ENCODE results near the gene MSI1. TPM values are rescaled to one million over a fixed set of nuclear protein-coding genes. Genes with fewer than 3 reads are reported as not detected.

Gene MSI1
- total and polyA plus RNA-seq, 2 of the 13 experiments (the other 11 are each of a cell fraction or from before 2014, with no cell fraction given), result 0.09 to 0.46 TPM

DNA sequence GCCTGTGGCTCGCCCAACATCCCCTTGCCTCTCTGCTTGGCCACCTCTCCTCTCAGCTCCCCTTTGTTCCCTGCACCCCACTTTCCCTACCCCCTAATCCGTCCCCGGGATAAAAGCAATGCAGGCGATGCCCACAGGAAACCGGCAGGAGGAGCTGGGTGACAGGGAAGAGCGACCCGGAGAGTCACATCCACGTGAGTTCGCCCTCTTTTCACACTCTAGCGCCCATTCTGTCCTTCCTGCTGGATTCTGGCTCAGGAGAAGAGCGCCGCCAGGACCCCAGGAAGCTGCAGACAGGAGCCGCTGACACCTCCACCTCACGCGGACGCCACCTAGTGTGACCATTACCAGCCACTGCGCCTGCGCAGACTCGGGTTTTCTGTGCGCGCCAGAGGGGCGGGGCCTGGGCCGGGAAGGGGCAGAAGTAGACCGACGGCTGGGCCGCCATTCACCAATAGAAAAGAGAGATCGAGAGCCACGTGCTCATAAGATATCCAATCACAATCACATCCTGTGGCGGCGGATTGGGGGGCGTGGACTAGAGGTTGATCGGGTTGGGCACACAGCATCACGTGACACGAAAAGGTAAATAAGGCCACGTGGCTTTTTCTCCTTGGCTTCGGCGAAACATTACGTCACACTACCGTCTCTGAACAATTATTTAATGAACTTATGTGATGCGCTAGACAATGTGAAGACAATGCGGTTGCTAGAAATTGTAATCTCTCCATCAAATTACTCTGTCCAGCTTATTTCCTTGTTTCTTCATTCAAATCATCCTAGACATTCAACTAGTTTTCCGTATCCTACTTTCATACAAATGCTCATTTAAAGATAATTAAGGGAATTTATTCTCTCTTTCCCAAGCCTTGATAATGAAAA is 51.5 kb downstream of the MSI1 start (continued):
- TF ChIP-seq, protein P1, sequence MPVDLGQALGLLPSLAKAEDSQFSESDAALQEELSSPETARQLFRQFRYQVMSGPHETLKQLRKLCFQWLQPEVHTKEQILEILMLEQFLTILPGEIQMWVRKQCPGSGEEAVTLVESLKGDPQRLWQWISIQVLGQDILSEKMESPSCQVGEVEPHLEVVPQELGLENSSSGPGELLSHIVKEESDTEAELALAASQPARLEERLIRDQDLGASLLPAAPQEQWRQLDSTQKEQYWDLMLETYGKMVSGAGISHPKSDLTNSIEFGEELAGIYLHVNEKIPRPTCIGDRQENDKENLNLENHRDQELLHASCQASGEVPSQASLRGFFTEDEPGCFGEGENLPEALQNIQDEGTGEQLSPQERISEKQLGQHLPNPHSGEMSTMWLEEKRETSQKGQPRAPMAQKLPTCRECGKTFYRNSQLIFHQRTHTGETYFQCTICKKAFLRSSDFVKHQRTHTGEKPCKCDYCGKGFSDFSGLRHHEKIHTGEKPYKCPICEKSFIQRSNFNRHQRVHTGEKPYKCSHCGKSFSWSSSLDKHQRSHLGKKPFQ (CRISPR knock-in tag; IDR thresholded peaks at IDR 0.05; ENCODE audit: insufficient replicate concordance), result peak; percentile 48
- TF ChIP-seq, protein P2, sequence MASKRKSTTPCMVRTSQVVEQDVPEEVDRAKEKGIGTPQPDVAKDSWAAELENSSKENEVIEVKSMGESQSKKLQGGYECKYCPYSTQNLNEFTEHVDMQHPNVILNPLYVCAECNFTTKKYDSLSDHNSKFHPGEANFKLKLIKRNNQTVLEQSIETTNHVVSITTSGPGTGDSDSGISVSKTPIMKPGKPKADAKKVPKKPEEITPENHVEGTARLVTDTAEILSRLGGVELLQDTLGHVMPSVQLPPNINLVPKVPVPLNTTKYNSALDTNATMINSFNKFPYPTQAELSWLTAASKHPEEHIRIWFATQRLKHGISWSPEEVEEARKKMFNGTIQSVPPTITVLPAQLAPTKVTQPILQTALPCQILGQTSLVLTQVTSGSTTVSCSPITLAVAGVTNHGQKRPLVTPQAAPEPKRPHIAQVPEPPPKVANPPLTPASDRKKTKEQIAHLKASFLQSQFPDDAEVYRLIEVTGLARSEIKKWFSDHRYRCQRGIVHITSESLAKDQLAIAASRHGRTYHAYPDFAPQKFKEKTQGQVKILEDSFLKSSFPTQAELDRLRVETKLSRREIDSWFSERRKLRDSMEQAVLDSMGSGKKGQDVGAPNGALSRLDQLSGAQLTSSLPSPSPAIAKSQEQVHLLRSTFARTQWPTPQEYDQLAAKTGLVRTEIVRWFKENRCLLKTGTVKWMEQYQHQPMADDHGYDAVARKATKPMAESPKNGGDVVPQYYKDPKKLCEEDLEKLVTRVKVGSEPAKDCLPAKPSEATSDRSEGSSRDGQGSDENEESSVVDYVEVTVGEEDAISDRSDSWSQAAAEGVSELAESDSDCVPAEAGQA (IDR thresholded peaks at IDR 0.05; ENCODE audit: low read depth), result peak; percentile 68
- TF ChIP-seq, protein P2 (CRISPR knock-in tag; IDR thresholded peaks at IDR 0.05; ENCODE audit: borderline replicate concordance), result no peak
- TF ChIP-seq ZSCAN12 (CRISPR knock-in tag; IDR thresholded peaks at IDR 0.05) (0 out of 2 replicates have a peak, but pooled peaks have one; percentile 50), ZFP90 (CRISPR knock-in tag; IDR thresholded peaks at IDR 0.05; ENCODE audit: borderline replicate concordance) (peak; percentile 62; the same call in 1 of the 2 replicates), SP4 (CRISPR knock-in tag; IDR thresholded peaks at IDR 0.05) (peak; percentile 80), ZNF382 (CRISPR knock-in tag; IDR thresholded peaks at IDR 0.05; ENCODE audit: borderline replicate concordance) (no peak), CHD2 (IDR thresholded peaks at IDR 0.05; ENCODE audit: low read depth, low read length) (peak; percentile 25; the same call in 1 of the 2 replicates), NCOR1 (IDR thresholded peaks at IDR 0.05; ENCODE audit: borderline replicate concordance, low read length) (peak; percentile 38; the same call in 1 of the 2 replicates), ZNF441 (CRISPR knock-in tag; IDR thresholded peaks at IDR 0.05; ENCODE audit: borderline replicate concordance) (peak; percentile 62), TBX2 (CRISPR knock-in tag; IDR thresholded peaks at IDR 0.05; ENCODE audit: borderline replicate concordance) (peak; percentile 94), FOXK2 (IDR thresholded peaks at IDR 0.05) (peak; percentile 99), CEBPB (IDR thresholded peaks at IDR 0.05; ENCODE audit: borderline replicate concordance, low read depth, low read length) (peak; percentile 67; the same call in 1 of the 2 replicates), EHMT2 (IDR thresholded peaks at IDR 0.05; ENCODE audit: borderline replicate concordance, low read depth, low read length) (0 out of 2 replicates have a peak, but pooled peaks have one; percentile 45), ZNF7 (CRISPR knock-in tag; IDR thresholded peaks at IDR 0.05) (peak; percentile 18; the same call in 1 of the 2 replicates)
- TF ChIP-seq, protein P3, sequence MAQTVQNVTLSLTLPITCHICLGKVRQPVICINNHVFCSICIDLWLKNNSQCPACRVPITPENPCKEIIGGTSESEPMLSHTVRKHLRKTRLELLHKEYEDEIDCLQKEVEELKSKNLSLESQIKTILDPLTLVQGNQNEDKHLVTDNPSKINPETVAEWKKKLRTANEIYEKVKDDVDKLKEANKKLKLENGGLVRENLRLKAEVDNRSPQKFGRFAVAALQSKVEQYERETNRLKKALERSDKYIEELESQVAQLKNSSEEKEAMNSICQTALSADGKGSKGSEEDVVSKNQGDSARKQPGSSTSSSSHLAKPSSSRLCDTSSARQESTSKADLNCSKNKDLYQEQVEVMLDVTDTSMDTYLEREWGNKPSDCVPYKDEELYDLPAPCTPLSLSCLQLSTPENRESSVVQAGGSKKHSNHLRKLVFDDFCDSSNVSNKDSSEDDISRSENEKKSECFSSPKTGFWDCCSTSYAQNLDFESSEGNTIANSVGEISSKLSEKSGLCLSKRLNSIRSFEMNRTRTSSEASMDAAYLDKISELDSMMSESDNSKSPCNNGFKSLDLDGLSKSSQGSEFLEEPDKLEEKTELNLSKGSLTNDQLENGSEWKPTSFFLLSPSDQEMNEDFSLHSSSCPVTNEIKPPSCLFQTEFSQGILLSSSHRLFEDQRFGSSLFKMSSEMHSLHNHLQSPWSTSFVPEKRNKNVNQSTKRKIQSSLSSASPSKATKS (CRISPR knock-in tag; IDR thresholded peaks at IDR 0.05), result no peak
- TF ChIP-seq, protein P4, sequence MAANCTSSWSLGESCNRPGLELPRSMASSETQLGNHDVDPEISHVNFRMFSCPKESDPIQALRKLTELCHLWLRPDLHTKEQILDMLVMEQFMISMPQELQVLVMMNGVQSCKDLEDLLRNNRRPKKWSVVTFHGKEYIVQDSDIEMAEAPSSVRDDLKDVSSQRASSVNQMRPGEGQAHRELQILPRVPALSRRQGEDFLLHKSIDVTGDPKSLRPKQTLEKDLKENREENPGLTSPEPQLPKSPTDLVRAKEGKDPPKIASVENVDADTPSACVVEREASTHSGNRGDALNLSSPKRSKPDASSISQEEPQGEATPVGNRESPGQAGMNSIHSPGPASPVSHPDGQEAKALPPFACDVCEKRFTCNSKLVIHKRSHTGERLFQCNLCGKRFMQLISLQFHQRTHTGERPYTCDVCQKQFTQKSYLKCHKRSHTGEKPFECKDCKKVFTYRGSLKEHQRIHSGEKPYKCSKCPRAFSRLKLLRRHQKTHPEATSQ (CRISPR knock-in tag; IDR thresholded peaks at IDR 0.05; ENCODE audit: borderline replicate concordance), result no peak
